Measurements from ENCODE around the gene SYTL3. TPM values are rescaled to one million over a fixed set of nuclear protein-coding genes. Genes with fewer than 3 reads are reported as not detected.
"Not testable (repeated sequence)": the region's sequence is repeated elsewhere in the genome, so short reads cannot be mapped to it uniquely, and the experiment has no call there.

The SYTL3 gene
- total RNA-seq, 1 donor from 2014 or later, result 8.7 TPM

- Histone ChIP-seq H3K4me1 (peaks cover 19% of the 10 kb centered on the region), H3K27me3 (no peaks in the 10 kb centered on the region), H3K4me3 (no peak overlapping the region), H3K36me3 (peaks cover 66% of the 10 kb centered on the region), H3K9me3 (no peaks in the 10 kb centered on the region), H3K27ac (peak overlapping the region; percentile 48)
- intact Hi-C loops (cut with DNase I), result no loop called here
- peak; percentile 84 for ATAC-seq
- DNase-seq, result peak; percentile 66
- no peak for TF ChIP-seq CTCF (IDR thresholded peaks at IDR 0.05)
Observed at GRCh38 chr6:158631678-158632537, 17.9 kb upstream of the SYTL3 start.

- H3K9me3 ChIP-seq; ATAC-seq; intact Hi-C loops (cut with DNase I); H3K27me3 ChIP-seq; H3K4me3 ChIP-seq: not testable (repeated sequence)
- H3K4me1 ChIP-seq, result peaks cover 19% of the 10 kb centered on the region
- peak; percentile 15 for DNase-seq
- peak overlapping the region; percentile 48 for H3K27ac ChIP-seq
- H3K36me3 ChIP-seq, result peaks cover 71% of the 10 kb centered on the region
Observed at GRCh38 chr6:158632538-158633119, 17.2 kb upstream of the SYTL3 start.

GRCh38 chr6:158633127-158633526 lies 16.7 kb upstream of the SYTL3 start:
- intact Hi-C loops (cut with DNase I), result no loop called here
- no peak overlapping the region for H3K4me3 ChIP-seq

GRCh38 chr6:158634695-158635426 lies 15.0 kb upstream of the SYTL3 start:
- DNase-seq, result peak; percentile 10
- Histone ChIP-seq H3K4me3 (no peak overlapping the region), H3K9me3 (no peaks in the 10 kb centered on the region), H3K36me3 (peaks cover 57% of the 10 kb centered on the region), H3K27ac (no peak overlapping the region), H3K27me3 (no peaks in the 10 kb centered on the region), H3K4me1 (peaks cover 19% of the 10 kb centered on the region)
- no peak for TF ChIP-seq CTCF (IDR thresholded peaks at IDR 0.05)
- intact Hi-C loops (cut with DNase I), result no loop called here
- no peak for ATAC-seq

More at GRCh38 chr6:158633127-158633526, 16.7 kb upstream of the SYTL3 start:
- peaks cover 71% of the 10 kb centered on the region for H3K36me3 ChIP-seq
- H3K27ac ChIP-seq, result no peak overlapping the region
- DNase-seq (peak; percentile 1), ATAC-seq (no peak)
- peaks cover 19% of the 10 kb centered on the region for H3K4me1 ChIP-seq
- no peak for TF ChIP-seq CTCF (IDR thresholded peaks at IDR 0.05)
- H3K27me3 ChIP-seq, result no peaks in the 10 kb centered on the region
- H3K9me3 ChIP-seq, result no peaks in the 10 kb centered on the region

- TF ChIP-seq CTCF (IDR thresholded peaks at IDR 0.05), result no peak
- intact Hi-C loops (cut with DNase I), result no loop called here
- no peaks in the 10 kb centered on the region for H3K9me3 ChIP-seq
- H3K4me1 ChIP-seq, result peaks cover 19% of the 10 kb centered on the region
- no peak overlapping the region for H3K27ac ChIP-seq
- H3K36me3 ChIP-seq, result peaks cover 57% of the 10 kb centered on the region
- H3K4me3 ChIP-seq, result no peak overlapping the region
- no peaks in the 10 kb centered on the region for H3K27me3 ChIP-seq
- ATAC-seq (no peak), DNase-seq (peak; percentile 8)
Observed at GRCh38 chr6:158635427-158636073, 14.3 kb upstream of the SYTL3 start.
